WTC11 (cell line): Measurements from ENCODE around the gene AK5.

Experiments
- CREB1 ChIP-seq: sonication (generic); formaldehyde crosslinking; IDR thresholded peaks from 2 replicates; pipeline ENCODE4 v1.8.0; 2023; ENCODE audit warnings: mild to moderate bottlenecking, missing genetic modification reagents
- ELF4 ChIP-seq: sonication (generic); formaldehyde crosslinking; IDR thresholded peaks from 2 replicates; pipeline ENCODE4 v1.8.1; 2022; ENCODE audit warnings: low read depth, mild to moderate bottlenecking, moderate library complexity, missing genetic modification reagents
- ZBTB21 ChIP-seq: sonication (generic); formaldehyde crosslinking; IDR thresholded peaks from 2 replicates; pipeline ENCODE4 v1.8.1; 2023; ENCODE audit warnings: mild to moderate bottlenecking, missing genetic modification reagents, borderline replicate concordance
- TF ChIP-seq, protein P1 (sequence below): fragments of 200-600 bp; IDR thresholded peaks from 2 replicates; pipeline ENCODE4 v1.8.0; 2022; ENCODE audit warnings: antibody characterized with exemption
- TF ChIP-seq, protein P2 (sequence below): fragments of 250-450 bp; sonication (Bioruptor Pico); IDR thresholded peaks from 2 replicates; pipeline ENCODE4 v1.8.0; 2021; ENCODE audit warnings: mild to moderate bottlenecking
- TF ChIP-seq, protein P3 (sequence below): sonication (generic); formaldehyde crosslinking; IDR thresholded peaks from 2 replicates; pipeline ENCODE4 v1.8.1; 2023; ENCODE audit warnings: mild to moderate bottlenecking, missing genetic modification reagents
- TF ChIP-seq, protein P4 (sequence below): sonication (generic); formaldehyde crosslinking; conservative IDR thresholded peaks from 2 replicates; pipeline ENCODE4 v1.8.1; 2022; ENCODE audit warnings: mild to moderate bottlenecking, missing genetic modification reagents

DNA sequence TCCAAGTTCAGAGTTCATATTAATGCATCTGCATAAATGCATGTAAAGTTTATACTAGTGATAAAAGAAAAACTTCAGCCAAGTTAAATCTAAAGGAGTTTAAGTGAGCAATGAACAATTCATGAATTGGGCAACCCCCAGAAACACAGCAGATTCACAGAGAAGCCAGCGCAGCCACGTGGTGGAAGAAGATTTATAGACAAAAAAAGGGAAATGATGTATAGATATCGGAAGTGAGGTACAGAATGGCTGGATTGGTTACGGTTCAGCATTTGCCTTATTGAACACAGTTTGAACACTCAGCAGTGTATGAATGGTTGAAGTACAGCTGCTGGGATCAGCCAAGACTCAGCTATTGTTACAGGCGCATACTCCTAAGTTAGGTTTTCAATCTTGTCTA, 5.7 kb downstream of the AK5 start:
- TF ChIP-seq, protein P1, sequence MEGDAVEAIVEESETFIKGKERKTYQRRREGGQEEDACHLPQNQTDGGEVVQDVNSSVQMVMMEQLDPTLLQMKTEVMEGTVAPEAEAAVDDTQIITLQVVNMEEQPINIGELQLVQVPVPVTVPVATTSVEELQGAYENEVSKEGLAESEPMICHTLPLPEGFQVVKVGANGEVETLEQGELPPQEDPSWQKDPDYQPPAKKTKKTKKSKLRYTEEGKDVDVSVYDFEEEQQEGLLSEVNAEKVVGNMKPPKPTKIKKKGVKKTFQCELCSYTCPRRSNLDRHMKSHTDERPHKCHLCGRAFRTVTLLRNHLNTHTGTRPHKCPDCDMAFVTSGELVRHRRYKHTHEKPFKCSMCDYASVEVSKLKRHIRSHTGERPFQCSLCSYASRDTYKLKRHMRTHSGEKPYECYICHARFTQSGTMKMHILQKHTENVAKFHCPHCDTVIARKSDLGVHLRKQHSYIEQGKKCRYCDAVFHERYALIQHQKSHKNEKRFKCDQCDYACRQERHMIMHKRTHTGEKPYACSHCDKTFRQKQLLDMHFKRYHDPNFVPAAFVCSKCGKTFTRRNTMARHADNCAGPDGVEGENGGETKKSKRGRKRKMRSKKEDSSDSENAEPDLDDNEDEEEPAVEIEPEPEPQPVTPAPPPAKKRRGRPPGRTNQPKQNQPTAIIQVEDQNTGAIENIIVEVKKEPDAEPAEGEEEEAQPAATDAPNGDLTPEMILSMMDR, result no peak
- TF ChIP-seq, protein P2, sequence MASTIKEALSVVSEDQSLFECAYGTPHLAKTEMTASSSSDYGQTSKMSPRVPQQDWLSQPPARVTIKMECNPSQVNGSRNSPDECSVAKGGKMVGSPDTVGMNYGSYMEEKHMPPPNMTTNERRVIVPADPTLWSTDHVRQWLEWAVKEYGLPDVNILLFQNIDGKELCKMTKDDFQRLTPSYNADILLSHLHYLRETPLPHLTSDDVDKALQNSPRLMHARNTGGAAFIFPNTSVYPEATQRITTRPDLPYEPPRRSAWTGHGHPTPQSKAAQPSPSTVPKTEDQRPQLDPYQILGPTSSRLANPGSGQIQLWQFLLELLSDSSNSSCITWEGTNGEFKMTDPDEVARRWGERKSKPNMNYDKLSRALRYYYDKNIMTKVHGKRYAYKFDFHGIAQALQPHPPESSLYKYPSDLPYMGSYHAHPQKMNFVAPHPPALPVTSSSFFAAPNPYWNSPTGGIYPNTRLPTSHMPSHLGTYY (CRISPR knock-in tag), result no peak
- no peak for TF ChIP-seq ELF4 (CRISPR knock-in tag)
- no peak for TF ChIP-seq ZBTB21 (CRISPR knock-in tag)
- TF ChIP-seq, protein P3, sequence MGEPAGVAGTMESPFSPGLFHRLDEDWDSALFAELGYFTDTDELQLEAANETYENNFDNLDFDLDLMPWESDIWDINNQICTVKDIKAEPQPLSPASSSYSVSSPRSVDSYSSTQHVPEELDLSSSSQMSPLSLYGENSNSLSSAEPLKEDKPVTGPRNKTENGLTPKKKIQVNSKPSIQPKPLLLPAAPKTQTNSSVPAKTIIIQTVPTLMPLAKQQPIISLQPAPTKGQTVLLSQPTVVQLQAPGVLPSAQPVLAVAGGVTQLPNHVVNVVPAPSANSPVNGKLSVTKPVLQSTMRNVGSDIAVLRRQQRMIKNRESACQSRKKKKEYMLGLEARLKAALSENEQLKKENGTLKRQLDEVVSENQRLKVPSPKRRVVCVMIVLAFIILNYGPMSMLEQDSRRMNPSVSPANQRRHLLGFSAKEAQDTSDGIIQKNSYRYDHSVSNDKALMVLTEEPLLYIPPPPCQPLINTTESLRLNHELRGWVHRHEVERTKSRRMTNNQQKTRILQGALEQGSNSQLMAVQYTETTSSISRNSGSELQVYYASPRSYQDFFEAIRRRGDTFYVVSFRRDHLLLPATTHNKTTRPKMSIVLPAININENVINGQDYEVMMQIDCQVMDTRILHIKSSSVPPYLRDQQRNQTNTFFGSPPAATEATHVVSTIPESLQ (CRISPR knock-in tag), result no peak
- no peak for TF ChIP-seq CREB1 (CRISPR knock-in tag)
- TF ChIP-seq, protein P4, sequence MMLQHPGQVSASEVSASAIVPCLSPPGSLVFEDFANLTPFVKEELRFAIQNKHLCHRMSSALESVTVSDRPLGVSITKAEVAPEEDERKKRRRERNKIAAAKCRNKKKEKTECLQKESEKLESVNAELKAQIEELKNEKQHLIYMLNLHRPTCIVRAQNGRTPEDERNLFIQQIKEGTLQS (CRISPR knock-in tag), result no peak
